Nephron progenitor cell (in vitro differentiated cells): ENCODE measurements around the gene THAP11.

Experiments
- DNase-seq: peaks from one replicate; pipeline ENCODE4 v3.0.0; 2021
- H3K27ac Mint-ChIP-seq: 2 replicates; pipeline ENCODE4 v1.8.0; 2021; ENCODE audit warnings: mild to moderate bottlenecking, moderate library complexity, mixed read lengths
- H3K27me3 Mint-ChIP-seq: 2 replicates; pipeline ENCODE4 v1.8.0; 2021; ENCODE audit warnings: mild to moderate bottlenecking, low read depth, mixed read lengths; ENCODE audit not compliant: poor library complexity
- H3K36me3 Mint-ChIP-seq: 2 replicates; pipeline ENCODE4 v1.8.0; 2021; ENCODE audit warnings: low read depth, mixed read lengths
- H3K4me1 Mint-ChIP-seq: 2 replicates; pipeline ENCODE4 v1.8.0; 2021; ENCODE audit warnings: mixed read lengths
- H3K4me3 Mint-ChIP-seq: 2 replicates; pipeline ENCODE4 v1.8.0; 2021; ENCODE audit warnings: mild to moderate bottlenecking, moderate library complexity, mixed read lengths
- H3K9me3 Mint-ChIP-seq: 2 replicates; pipeline ENCODE4 v1.8.0; 2021; ENCODE audit warnings: mild to moderate bottlenecking, moderate library complexity, mixed read lengths
- CTCF ChIP-seq: fragments of 200-600 bp; sonication (generic); IDR thresholded peaks from 2 replicates; pipeline ENCODE4 v1.5.0; 2021; ENCODE audit warnings: antibody characterized with exemption

The THAP11 gene

GRCh38 chr16:67855789-67856188 lies 13.7 kb downstream of the THAP11 start:
- Mint-ChIP-seq H3K4me1 (peaks cover 22% of the 10 kb centered on the region), H3K9me3 (no peaks in the 10 kb centered on the region), H3K27ac (no peak overlapping the region), H3K4me3 (no peak overlapping the region), H3K27me3 (peaks cover 2% of the 10 kb centered on the region), H3K36me3 (peaks cover 31% of the 10 kb centered on the region)
- TF ChIP-seq CTCF: no peak
- DNase-seq: no peak

GRCh38 chr16:67856927-67857546 lies 14.9 kb downstream of the THAP11 start:
- H3K4me1 Mint-ChIP-seq: peaks cover 22% of the 10 kb centered on the region
- peaks cover 38% of the 10 kb centered on the region for H3K36me3 Mint-ChIP-seq
- peak overlapping the region; percentile 95 for H3K27ac Mint-ChIP-seq
- no peak for TF ChIP-seq CTCF
- no peak for DNase-seq
- H3K27me3 Mint-ChIP-seq: peaks cover 6% of the 10 kb centered on the region
- H3K9me3 Mint-ChIP-seq: no peaks in the 10 kb centered on the region
- H3K4me3 Mint-ChIP-seq: no peak overlapping the region

GRCh38 chr16:67857547-67858233 lies 15.6 kb downstream of the THAP11 start:
- TF ChIP-seq CTCF: no peak
- peaks cover 22% of the 10 kb centered on the region for H3K4me1 Mint-ChIP-seq
- DNase-seq: no peak
- H3K36me3 Mint-ChIP-seq: peaks cover 38% of the 10 kb centered on the region
- H3K9me3 Mint-ChIP-seq: no peaks in the 10 kb centered on the region
- H3K27ac Mint-ChIP-seq: peak overlapping the region; percentile 89
- no peak overlapping the region for H3K4me3 Mint-ChIP-seq
- H3K27me3 Mint-ChIP-seq: peaks cover 6% of the 10 kb centered on the region

GRCh38 chr16:67858500-67858899 lies 16.4 kb downstream of the THAP11 start:
- Mint-ChIP-seq H3K27ac (peak overlapping the region; percentile 83), H3K9me3 (no peaks in the 10 kb centered on the region), H3K4me1 (peaks cover 28% of the 10 kb centered on the region), H3K4me3 (no peak overlapping the region), H3K27me3 (peaks cover 6% of the 10 kb centered on the region), H3K36me3 (peaks cover 38% of the 10 kb centered on the region)
- no peak for TF ChIP-seq CTCF
- DNase-seq: no peak

GRCh38 chr16:67860589-67861398 lies 18.7 kb downstream of the THAP11 start:
- Mint-ChIP-seq H3K27ac (peak overlapping the region; percentile 32), H3K9me3 (no peaks in the 10 kb centered on the region), H3K4me1 (peaks cover 18% of the 10 kb centered on the region), H3K27me3 (peaks cover 6% of the 10 kb centered on the region), H3K36me3 (peaks cover 44% of the 10 kb centered on the region), H3K4me3 (no peak overlapping the region)
- no peak for TF ChIP-seq CTCF
- DNase-seq: no peak
